GM21619 (cell line): Measurements from ENCODE around the gene MYBPH.

Experiments
- ATAC-seq: cut with Tn5 transposase; IDR thresholded peaks from one replicate; pipeline ENCODE4 v1.9.1; 2021; ENCODE audit not compliant: unreplicated experiment

MYBPH gene

GRCh38 chr1:203175237-203175826 is at the start of gene MYBPH:
Gene MYBPH (minus strand): TSS chr1:203175826. CDS start chr1:203175755, 71 bp downstream.
- ATAC-seq = no peak

- ATAC-seq = no peak
These were observed 49.4 kb upstream of the MYBPH start for GRCh38 chr1:203225071-203225470.

- no peak for ATAC-seq
These were observed 47.6 kb upstream of the MYBPH start for GRCh38 chr1:203223012-203223775.

- ATAC-seq = no peak
These were observed 44.3 kb upstream of the MYBPH start for GRCh38 chr1:203219934-203220333.

- ATAC-seq = no peak
These were observed 43.5 kb upstream of the MYBPH start for GRCh38 chr1:203219171-203219570.

GRCh38 chr1:203217668-203218067 is 42.0 kb upstream of the MYBPH start:
- ATAC-seq = no peak

- no peak for ATAC-seq
These were observed 41.6 kb upstream of the MYBPH start for GRCh38 chr1:203217139-203217655.

- ATAC-seq = no peak
These were observed 40.9 kb upstream of the MYBPH start for GRCh38 chr1:203216274-203217138.

- no peak for ATAC-seq
These were observed 39.9 kb upstream of the MYBPH start for GRCh38 chr1:203215573-203215972.

GRCh38 chr1:203214871-203215270 is 39.2 kb upstream of the MYBPH start:
- ATAC-seq = no peak

- no peak for ATAC-seq
These were observed 37.5 kb upstream of the MYBPH start for GRCh38 chr1:203213126-203213525.

- no peak for ATAC-seq
These were observed 36.2 kb upstream of the MYBPH start for GRCh38 chr1:203211812-203212211.

- ATAC-seq = no peak
These were observed 35.4 kb upstream of the MYBPH start for GRCh38 chr1:203210988-203211387.

- no peak for ATAC-seq
These were observed 34.7 kb upstream of the MYBPH start for GRCh38 chr1:203210350-203210749.

- ATAC-seq = no peak
These were observed 32.6 kb upstream of the MYBPH start for GRCh38 chr1:203208181-203208580.

- ATAC-seq = no peak
These were observed 32.1 kb upstream of the MYBPH start for GRCh38 chr1:203207751-203208150.

GRCh38 chr1:203206129-203206687 is 30.6 kb upstream of the MYBPH start:
- ATAC-seq = no peak

GRCh38 chr1:203204756-203205155 is 29.1 kb upstream of the MYBPH start:
- ATAC-seq = no peak

- no peak for ATAC-seq
These were observed 27.0 kb upstream of the MYBPH start for GRCh38 chr1:203202431-203203245.

- ATAC-seq = no peak
These were observed 26.0 kb upstream of the MYBPH start for GRCh38 chr1:203201516-203202205.
